OCI-LY3 (cell line): Measurements from ENCODE around the gene RAB29.

Experiments used
- EZH2phosphoT487 ChIP-seq: fragments of 200-600 bp; shearing (Covaris generic); IDR thresholded peaks from 2 replicates; pipeline ENCODE4 v1.6.1; 2018; ENCODE audit warnings: antibody characterized with exemption, mixed run types, low read depth
- TF ChIP-seq, protein P1 (sequence below): fragments of 200-600, 300-600 bp; sonication (generic); IDR thresholded peaks from 2 replicates; pipeline ENCODE4 v1.5.1; 2014; ENCODE audit warnings: antibody characterized with exemption, low read length, low read depth

DNA sequence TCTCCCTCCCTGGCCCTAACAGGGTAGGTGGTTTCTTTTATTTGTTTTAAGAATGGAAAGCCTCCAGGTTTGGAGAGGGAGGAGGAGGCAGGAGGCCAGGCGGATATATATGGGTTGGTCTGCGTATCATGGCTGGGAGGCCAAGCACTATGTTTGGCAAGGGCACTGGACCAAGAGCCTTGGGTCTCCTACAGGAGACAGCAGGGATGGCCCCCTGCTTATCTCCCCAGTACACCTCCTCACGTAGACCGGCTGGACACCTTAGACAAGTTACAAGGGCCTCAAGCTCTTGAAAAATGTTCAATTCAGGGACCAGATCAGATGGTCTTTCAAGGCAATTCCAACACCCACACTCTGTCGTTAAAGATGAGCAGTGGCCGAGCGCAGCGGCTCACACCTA is 26.8 kb upstream of the RAB29 start:
- TF ChIP-seq, protein P1, sequence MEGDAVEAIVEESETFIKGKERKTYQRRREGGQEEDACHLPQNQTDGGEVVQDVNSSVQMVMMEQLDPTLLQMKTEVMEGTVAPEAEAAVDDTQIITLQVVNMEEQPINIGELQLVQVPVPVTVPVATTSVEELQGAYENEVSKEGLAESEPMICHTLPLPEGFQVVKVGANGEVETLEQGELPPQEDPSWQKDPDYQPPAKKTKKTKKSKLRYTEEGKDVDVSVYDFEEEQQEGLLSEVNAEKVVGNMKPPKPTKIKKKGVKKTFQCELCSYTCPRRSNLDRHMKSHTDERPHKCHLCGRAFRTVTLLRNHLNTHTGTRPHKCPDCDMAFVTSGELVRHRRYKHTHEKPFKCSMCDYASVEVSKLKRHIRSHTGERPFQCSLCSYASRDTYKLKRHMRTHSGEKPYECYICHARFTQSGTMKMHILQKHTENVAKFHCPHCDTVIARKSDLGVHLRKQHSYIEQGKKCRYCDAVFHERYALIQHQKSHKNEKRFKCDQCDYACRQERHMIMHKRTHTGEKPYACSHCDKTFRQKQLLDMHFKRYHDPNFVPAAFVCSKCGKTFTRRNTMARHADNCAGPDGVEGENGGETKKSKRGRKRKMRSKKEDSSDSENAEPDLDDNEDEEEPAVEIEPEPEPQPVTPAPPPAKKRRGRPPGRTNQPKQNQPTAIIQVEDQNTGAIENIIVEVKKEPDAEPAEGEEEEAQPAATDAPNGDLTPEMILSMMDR = no peak
- no peak for TF ChIP-seq EZH2phosphoT487
